Keratinocyte (primary cell): ENCODE results near the gene BOD1. TPM values are rescaled to one million over a fixed set of nuclear protein-coding genes. Genes with fewer than 3 reads are reported as not detected.
A peak's percentile ranks its signal among the peaks of the same experiment; 100 is the strongest.

Source experiments
- DNase-seq: peaks from one replicate; pipeline ENCODE4 v3.0.0-alpha.2; 2011; ENCODE audit warnings: low read depth, missing footprints, low spot score
- FAIRE-seq: peaks from 2 replicates; lab custom pipeline; 2011; peaks lifted over from hg19 to GRCh38; lab: Jason Lieb, UNC
- H2AFZ ChIP-seq: 2 replicates; pipeline ENCODE4 v1.6.0; 2012; ENCODE audit warnings: low read length, control low read depth, inconsistent platforms; ENCODE audit not compliant: control insufficient read depth
- H3K27ac ChIP-seq: 2 replicates; pipeline ENCODE4 v1.5.1; 2011; ENCODE audit warnings: low read length; ENCODE audit not compliant: control insufficient read depth, insufficient read depth
- H3K27me3 ChIP-seq: 3 replicates; pipeline ENCODE4 v1.6.0; 2011; ENCODE audit warnings: low read length; ENCODE audit not compliant: control insufficient read depth, insufficient read depth; ENCODE audit errors: extremely low read depth
- H3K36me3 ChIP-seq, 2 experiments: 2 replicates in 1 of 2; 3 replicates in 1 of 2; pipeline ENCODE4 v1.5.1; 2011; ENCODE audit warnings: low read length in 2 of 2, mild to moderate bottlenecking in 1 of 2; ENCODE audit not compliant: control insufficient read depth in 2 of 2, insufficient read depth in 2 of 2; ENCODE audit errors: extremely low read depth in 1 of 2
- H3K4me1 ChIP-seq: 3 replicates; pipeline ENCODE4 v1.5.1; 2011; ENCODE audit warnings: low read length; ENCODE audit not compliant: control insufficient read depth, insufficient read depth; ENCODE audit errors: extremely low read depth
- H3K4me2 ChIP-seq: 3 replicates; pipeline ENCODE4 v1.6.0; 2011; ENCODE audit warnings: low read depth, low read length; ENCODE audit not compliant: control insufficient read depth, insufficient read depth; ENCODE audit errors: extremely low read depth
- H3K4me3 ChIP-seq, 3 experiments: fragments of 200-600 bp in 1 of 3; sonication (generic) in 1 of 3; 2 replicates in 2 of 3; 3 replicates in 1 of 3; pipeline ENCODE4 v1.5.1; 2011 to 2016; ENCODE audit warnings: low read length in 3 of 3, mild to moderate bottlenecking in 3 of 3, control low read depth in 2 of 3, inconsistent platforms in 1 of 3, low read depth in 1 of 3, mixed read lengths in 1 of 3, mixed run types in 1 of 3, moderate library complexity in 1 of 3; ENCODE audit not compliant: control insufficient read depth in 2 of 3, insufficient read depth in 2 of 3; ENCODE audit errors: extremely low read depth in 1 of 3
- H3K79me2 ChIP-seq: 2 replicates; pipeline ENCODE4 v1.6.0; 2012; ENCODE audit warnings: low read length; ENCODE audit not compliant: control insufficient read depth, insufficient read depth
- H3K9ac ChIP-seq: 3 replicates; pipeline ENCODE4 v1.6.0; 2011; ENCODE audit warnings: low read length; ENCODE audit not compliant: control insufficient read depth, insufficient read depth; ENCODE audit errors: extremely low read depth
- H3K9me1 ChIP-seq: 3 replicates; pipeline ENCODE4 v1.6.0; 2011; ENCODE audit warnings: low read length; ENCODE audit not compliant: control insufficient read depth, insufficient read depth; ENCODE audit errors: extremely low read depth
- H3K9me3 ChIP-seq: 2 replicates; pipeline ENCODE4 v1.5.1; 2012; ENCODE audit warnings: low read depth, low read length; ENCODE audit not compliant: control insufficient read depth
- H4K20me1 ChIP-seq: 3 replicates; pipeline ENCODE4 v1.6.0; 2011; ENCODE audit warnings: low read length; ENCODE audit not compliant: control insufficient read depth, insufficient read depth; ENCODE audit errors: extremely low read depth
- CTCF ChIP-seq, 3 experiments: IDR thresholded peaks in 1 of 3; conservative IDR thresholded peaks in 1 of 3; optimal IDR thresholded peaks in 1 of 3; 2 replicates in 2 of 3; 3 replicates in 1 of 3; pipeline versions ENCODE3 to v1.5.1; 2011; ENCODE audit warnings: low read length in 3 of 3, mild to moderate bottlenecking in 3 of 3, moderate library complexity in 2 of 3, control low read depth in 1 of 3, inconsistent platforms in 1 of 3; ENCODE audit not compliant: insufficient read depth in 2 of 3; ENCODE audit errors: extremely low read depth in 1 of 3
- EZH2 ChIP-seq: IDR thresholded peaks from one replicate; pipeline ENCODE4 v1.6.1; 2012; ENCODE audit warnings: inconsistent platforms, mild to moderate bottlenecking, low read length, moderate library complexity
- dilution Hi-C: fragments of 300-500 bp; cut with MboI; formaldehyde crosslinking; loops from one replicate; pipeline ENCODE4 v1.7.0; 2020; ENCODE audit warnings: low sequenced_read_pairs; ENCODE audit not compliant: extremely low pct_ligation_motif_present
- polyA plus RNA-seq, 5 experiments: library from polyadenylated mRNA; depleted of rRNA in 3 of 5; stranded (reverse) in 3 of 5; stranded (forward) in 1 of 5; unstranded in 1 of 5; fragments of >200 nt; gene quantifications; 1 replicate in 1 of 5; 2 replicates in 3 of 5; 3 replicates in 1 of 5; pipeline versions ENCODE4 v1.2.1 to v1.2.3, GENCODE V29; 2011 to 2012; ENCODE audit warnings: missing spikeins in 2 of 5, low read depth in 1 of 5, low replicate concordance in 1 of 5

Gene BOD1
- polyA plus RNA-seq, 1 donor (not counting 4 experiments of a cell fraction or from before 2014, with no cell fraction given), result 46.8 TPM

- Histone ChIP-seq H2AFZ (peak overlapping the region; percentile 61), H3K27me3 (peaks cover 7% of the 10 kb centered on the region), H3K4me1 (peaks cover 11% of the 10 kb centered on the region), H3K9me1 (no peaks in the 10 kb centered on the region), H3K9ac (no peak overlapping the region), H3K9me3 (peaks cover 4% of the 10 kb centered on the region), H3K27ac (no peak overlapping the region), H3K79me2 (no peaks in the 10 kb centered on the region), H3K4me3 (no peak overlapping the region), H3K36me3 (no peaks in the 10 kb centered on the region), H3K4me2 (peak overlapping the region; percentile 60), H4K20me1 (no peaks in the 10 kb centered on the region)
- dilution Hi-C loops, result no loop called here
- no peak for DNase-seq
- FAIRE-seq, result no peak
- TF ChIP-seq EZH2 (no peak), CTCF (optimal IDR thresholded peaks at IDR 0.05 in 1 of 3, IDR thresholded peaks at IDR 0.05 in 1 of 3, conservative IDR thresholded peaks at IDR 0.05 in 1 of 3; ENCODE audit: extremely low read depth in 1 of 3, insufficient read depth in 2 of 3, low read length in 3 of 3) (no peak)
Measured at GRCh38 chr5:173572431-173573125, 43.9 kb downstream of the BOD1 start.

GRCh38 chr5:173570321-173571090 is 45.9 kb downstream of the BOD1 start:
- Histone ChIP-seq H3K4me2 (no peak overlapping the region), H3K4me3 (no peak overlapping the region), H3K4me1 (peaks cover 21% of the 10 kb centered on the region), H3K36me3 (no peaks in the 10 kb centered on the region), H3K27ac (no peak overlapping the region), H3K79me2 (no peaks in the 10 kb centered on the region), H2AFZ (no peak overlapping the region), H3K9me1 (no peaks in the 10 kb centered on the region), H3K27me3 (peaks cover 7% of the 10 kb centered on the region), H3K9ac (no peak overlapping the region), H4K20me1 (no peaks in the 10 kb centered on the region), H3K9me3 (peaks cover 4% of the 10 kb centered on the region)
- no peak for DNase-seq
- dilution Hi-C loops, result no loop called here
- no peak for FAIRE-seq
- no peak for TF ChIP-seq EZH2
